ENCODE results near the gene MOSPD3. TPM values are rescaled to one million over a fixed set of nuclear protein-coding genes. Genes with fewer than 3 reads are reported as not detected.

MOSPD3 gene
- total RNA-seq, 1 experiment from 2014 or later: 16.7 TPM

DNA sequence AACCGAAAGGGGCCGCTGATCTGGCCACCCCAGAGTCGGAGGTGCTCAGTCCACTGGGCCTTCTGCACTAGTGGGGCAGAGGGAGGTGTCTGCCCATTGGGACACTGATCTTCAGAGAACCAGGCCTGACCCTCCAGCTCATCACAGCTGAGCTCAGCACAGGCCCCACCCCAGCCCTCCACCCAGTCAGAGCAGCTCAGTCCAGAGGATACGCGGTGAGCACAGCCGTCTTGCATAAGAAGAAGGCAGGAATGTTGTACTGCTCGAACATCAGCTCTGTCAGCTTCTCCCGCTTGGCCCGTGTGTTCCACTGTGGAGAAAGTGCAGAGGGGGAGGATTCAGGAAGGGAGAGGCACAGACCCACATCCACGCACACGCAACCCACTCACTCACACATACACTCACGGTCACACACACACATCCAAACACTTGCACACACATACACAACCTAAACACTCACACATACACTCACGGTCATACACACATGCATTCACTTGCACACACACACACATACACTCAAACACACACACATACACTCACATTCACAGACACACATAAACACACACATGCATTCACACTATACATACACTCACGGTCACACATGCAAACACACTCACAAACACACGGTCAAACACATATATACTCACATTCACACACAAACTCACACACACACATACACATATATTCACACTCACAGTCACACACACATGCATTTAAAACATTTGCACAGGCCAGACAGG lies 37.7 kb downstream of the MOSPD3 start:
- Histone ChIP-seq H3K18ac (ENCODE audit: insufficient read length, low read depth, low read length) (no peak overlapping the region), H3T11ph (ENCODE audit: low read length) (no peak overlapping the region), H3K4me1 (ENCODE audit: insufficient read depth, low read length) (no peaks in the 10 kb centered on the region), H2AFZ (ENCODE audit: low read length) (no peak overlapping the region), H3K27ac (ENCODE audit: insufficient read length, low read depth, low read length) (no peak overlapping the region), H3K23me2 (ENCODE audit: insufficient read length, low read depth, low read length, poor library complexity, severe bottlenecking) (no peaks in the 10 kb centered on the region), H3K9me3 (ENCODE audit: control insufficient read depth, low read depth, low read length) (no peaks in the 10 kb centered on the region), H3K23ac (ENCODE audit: insufficient read length, low read depth, low read length) (no peak overlapping the region), H3K79me2 (ENCODE audit: insufficient read depth, low read length) (no peaks in the 10 kb centered on the region), H3K79me1 (ENCODE audit: insufficient read depth, low read depth, low read length, poor library complexity, severe bottlenecking) (no peaks in the 10 kb centered on the region), H2BK120ac (ENCODE audit: low read depth, low read length, poor library complexity, severe bottlenecking) (no peak overlapping the region), H3K27me3 (ENCODE audit: insufficient read depth, low read length) (peaks cover 5% of the 10 kb centered on the region), H3K9ac (ENCODE audit: extremely low read depth, insufficient read length, low read length) (no peak overlapping the region), H2BK20ac (ENCODE audit: low read depth, low read length, poor library complexity, severe bottlenecking) (no peak overlapping the region), H4K8ac (replicated peaks; ENCODE audit: insufficient read length, low read depth, low read length) (no peak overlapping the region), H4K5ac (ENCODE audit: insufficient read length, low read depth, low read length) (no peak overlapping the region), H2BK15ac (ENCODE audit: low read depth, low read length) (no peak overlapping the region), H2AK5ac (ENCODE audit: insufficient read length, low read length) (no peak overlapping the region), H3K14ac (ENCODE audit: insufficient read depth, low read length) (no peak overlapping the region), H3K4me2 (ENCODE audit: insufficient read depth, insufficient read length, low read length) (no peak overlapping the region), H4K91ac (ENCODE audit: insufficient read length, low read depth, low read length) (no peak overlapping the region), H2BK5ac (ENCODE audit: insufficient read length, low read length) (no peak overlapping the region), H3K4ac (ENCODE audit: low read depth, low read length) (no peak overlapping the region), H3K56ac (ENCODE audit: insufficient read length, low read depth, low read length) (peak overlapping the region; percentile 13), H2BK12ac (ENCODE audit: insufficient read length, low read depth, low read length) (no peak overlapping the region), H4K20me1 (ENCODE audit: control insufficient read depth, insufficient read depth, insufficient read length) (no peaks in the 10 kb centered on the region)
- TF ChIP-seq, protein P1, sequence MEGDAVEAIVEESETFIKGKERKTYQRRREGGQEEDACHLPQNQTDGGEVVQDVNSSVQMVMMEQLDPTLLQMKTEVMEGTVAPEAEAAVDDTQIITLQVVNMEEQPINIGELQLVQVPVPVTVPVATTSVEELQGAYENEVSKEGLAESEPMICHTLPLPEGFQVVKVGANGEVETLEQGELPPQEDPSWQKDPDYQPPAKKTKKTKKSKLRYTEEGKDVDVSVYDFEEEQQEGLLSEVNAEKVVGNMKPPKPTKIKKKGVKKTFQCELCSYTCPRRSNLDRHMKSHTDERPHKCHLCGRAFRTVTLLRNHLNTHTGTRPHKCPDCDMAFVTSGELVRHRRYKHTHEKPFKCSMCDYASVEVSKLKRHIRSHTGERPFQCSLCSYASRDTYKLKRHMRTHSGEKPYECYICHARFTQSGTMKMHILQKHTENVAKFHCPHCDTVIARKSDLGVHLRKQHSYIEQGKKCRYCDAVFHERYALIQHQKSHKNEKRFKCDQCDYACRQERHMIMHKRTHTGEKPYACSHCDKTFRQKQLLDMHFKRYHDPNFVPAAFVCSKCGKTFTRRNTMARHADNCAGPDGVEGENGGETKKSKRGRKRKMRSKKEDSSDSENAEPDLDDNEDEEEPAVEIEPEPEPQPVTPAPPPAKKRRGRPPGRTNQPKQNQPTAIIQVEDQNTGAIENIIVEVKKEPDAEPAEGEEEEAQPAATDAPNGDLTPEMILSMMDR (conservative IDR thresholded peaks at IDR 0.05): no peak
- Mint-ChIP-seq H3K27ac (no peak overlapping the region), H3K36me3 (ENCODE audit: insufficient read depth in 1 of 3, low read depth in 3 of 3) (no peaks in the 10 kb centered on the region), H3K4me1 (peaks cover 10 to 13% of the 10 kb centered on the region in 2 experiments), H3K27me3 (ENCODE audit: low read depth) (peaks cover 47% of the 10 kb centered on the region), H3K9me3 (no peaks in the 10 kb centered on the region), H3K4me3 (no peak overlapping the region)
- 100% methylated on average over 3 of the region's 15 CpGs for WGBS (ENCODE audit: extremely low coverage, insufficient read length, low lambda C conversion rate)
- no peak for DNase-seq
